ENCODE measurements around the gene SNX25.
A peak's percentile ranks its signal among the peaks of the same experiment; 100 is the strongest.
"Not testable (repeated sequence)": the region's sequence is repeated elsewhere in the genome, so short reads cannot be mapped to it uniquely, and the experiment has no call there.

The SNX25 gene

GRCh38 chr4:185209031-185209851 is at the start of gene SNX25:
TSS of gene SNX25 (plus strand) at chr4:185209598. CDS start at chr4:185209827, 229 bp downstream.
- no peak for DNase-seq

GRCh38 chr4:185165605-185166063 is 43.8 kb upstream of the SNX25 start:
- no peak for DNase-seq

GRCh38 chr4:185167234-185167633 is 42.2 kb upstream of the SNX25 start:
- no peak for DNase-seq

GRCh38 chr4:185171373-185172071 is 37.9 kb upstream of the SNX25 start:
- no peak for DNase-seq

GRCh38 chr4:185179488-185179887 is 29.9 kb upstream of the SNX25 start:
- DNase-seq = no peak

GRCh38 chr4:185182239-185182638 is 27.2 kb upstream of the SNX25 start:
- DNase-seq = no peak

GRCh38 chr4:185183622-185184281 is 25.6 kb upstream of the SNX25 start:
- peak; percentile 15 for DNase-seq

GRCh38 chr4:185186769-185187168 is 22.6 kb upstream of the SNX25 start:
- no peak for DNase-seq

- DNase-seq = no peak
Measured at GRCh38 chr4:185189606-185190305, 19.6 kb upstream of the SNX25 start.

- DNase-seq = no peak
Measured at GRCh38 chr4:185190306-185190856, 19.0 kb upstream of the SNX25 start.

- no peak for DNase-seq
Measured at GRCh38 chr4:185192059-185192458, 17.3 kb upstream of the SNX25 start.

GRCh38 chr4:185194924-185195888 is 14.2 kb upstream of the SNX25 start:
- no peak for DNase-seq

- DNase-seq = no peak
Measured at GRCh38 chr4:185196437-185196836, 13.0 kb upstream of the SNX25 start.

- not testable (repeated sequence) for DNase-seq
Measured at GRCh38 chr4:185198189-185198588, 11.2 kb upstream of the SNX25 start.

- no peak for DNase-seq
Measured at GRCh38 chr4:185201977-185202962, 7.1 kb upstream of the SNX25 start.

GRCh38 chr4:185202984-185203485 is 6.4 kb upstream of the SNX25 start:
- DNase-seq = no peak

GRCh38 chr4:185203486-185204237 is 5.7 kb upstream of the SNX25 start, which contains the start of gene CFAP97:
TSS of gene CFAP97 (minus strand) at chr4:185204000. CDS start at chr4:185191196, 12,804 bp downstream.
- no peak for DNase-seq

GRCh38 chr4:185204238-185204910 is 5.0 kb upstream of the SNX25 start:
- DNase-seq = no peak

Measured in NCI-H187 treated with DMSO at 0.1 percent for 48 hours (cell line).